Measurements from ENCODE around the gene CADPS. TPM values are rescaled to one million over a fixed set of nuclear protein-coding genes. Genes with fewer than 3 reads are reported as not detected.

Gene CADPS
- total RNA-seq, 1 experiment from 2014 or later: not detected

- H3K27me3 Mint-ChIP-seq (ENCODE audit: unreplicated experiment): peaks cover 3% of the 10 kb centered on the region
- BruUV-seq (replicated peaks): no TSS peak
- intact Hi-C loops (cut with micrococcal nuclease; ENCODE audit: unreplicated experiment): no loop called here
- DNase-seq: no peak
- no peak overlapping the region for H3K27ac Mint-ChIP-seq (ENCODE audit: unreplicated experiment)
- H3K4me3 Mint-ChIP-seq (ENCODE audit: low read depth, unreplicated experiment): no peak overlapping the region
- H3K36me3 Mint-ChIP-seq (ENCODE audit: insufficient read depth, unreplicated experiment): no peaks in the 10 kb centered on the region
- CTCF ChIA-PET: no interaction called here
- H3K9me3 Mint-ChIP-seq (ENCODE audit: low read depth, unreplicated experiment): peaks cover 7% of the 10 kb centered on the region
- H3K4me1 Mint-ChIP-seq (ENCODE audit: low read depth, unreplicated experiment): no peaks in the 10 kb centered on the region
- TF ChIP-seq CTCF (IDR thresholded peaks at IDR 0.05; ENCODE audit: unreplicated experiment): no peak
Observed at GRCh38 chr3:62361824-62362223, 513.4 kb downstream of the CADPS start.

- Mint-ChIP-seq H3K4me1 (ENCODE audit: low read depth, unreplicated experiment) (no peaks in the 10 kb centered on the region), H3K4me3 (ENCODE audit: low read depth, unreplicated experiment) (no peak overlapping the region), H3K36me3 (ENCODE audit: insufficient read depth, unreplicated experiment) (no peaks in the 10 kb centered on the region), H3K27me3 (ENCODE audit: unreplicated experiment) (no peaks in the 10 kb centered on the region), H3K27ac (ENCODE audit: unreplicated experiment) (no peak overlapping the region), H3K9me3 (ENCODE audit: low read depth, unreplicated experiment) (peaks cover 7% of the 10 kb centered on the region)
- BruUV-seq (replicated peaks): no TSS peak
- CTCF ChIA-PET: no interaction called here
- intact Hi-C loops (cut with micrococcal nuclease; ENCODE audit: unreplicated experiment): no loop called here
- no peak for DNase-seq
- no peak for TF ChIP-seq CTCF (IDR thresholded peaks at IDR 0.05; ENCODE audit: unreplicated experiment)
Observed at GRCh38 chr3:62361261-62361660, 514.0 kb downstream of the CADPS start.

GRCh38 chr3:62359531-62359930 lies 515.7 kb downstream of the CADPS start:
- TF ChIP-seq CTCF (IDR thresholded peaks at IDR 0.05; ENCODE audit: unreplicated experiment): no peak
- Mint-ChIP-seq H3K4me3 (ENCODE audit: low read depth, unreplicated experiment) (no peak overlapping the region), H3K9me3 (ENCODE audit: low read depth, unreplicated experiment) (peaks cover 7% of the 10 kb centered on the region), H3K36me3 (ENCODE audit: insufficient read depth, unreplicated experiment) (no peaks in the 10 kb centered on the region), H3K4me1 (ENCODE audit: low read depth, unreplicated experiment) (no peaks in the 10 kb centered on the region), H3K27me3 (ENCODE audit: unreplicated experiment) (no peaks in the 10 kb centered on the region), H3K27ac (ENCODE audit: unreplicated experiment) (no peak overlapping the region)
- CTCF ChIA-PET: no interaction called here
- no peak for DNase-seq
- no TSS peak for BruUV-seq (replicated peaks)
- intact Hi-C loops (cut with micrococcal nuclease; ENCODE audit: unreplicated experiment): no loop called here

GRCh38 chr3:62356356-62356755 lies 518.9 kb downstream of the CADPS start:
- Mint-ChIP-seq H3K9me3 (ENCODE audit: low read depth, unreplicated experiment) (peaks cover under 1% of the 10 kb centered on the region), H3K27me3 (ENCODE audit: unreplicated experiment) (no peaks in the 10 kb centered on the region), H3K4me3 (ENCODE audit: low read depth, unreplicated experiment) (no peak overlapping the region), H3K4me1 (ENCODE audit: low read depth, unreplicated experiment) (no peaks in the 10 kb centered on the region), H3K36me3 (ENCODE audit: insufficient read depth, unreplicated experiment) (no peaks in the 10 kb centered on the region), H3K27ac (ENCODE audit: unreplicated experiment) (no peak overlapping the region)
- CTCF ChIA-PET: interaction anchor here (0.5 kb wide), 1 partner anchor 49 kb away, joined by 3 read pairs; no protein-coding TSS in a partner anchor
- no TSS peak for BruUV-seq (replicated peaks)
- no peak for TF ChIP-seq CTCF (IDR thresholded peaks at IDR 0.05; ENCODE audit: unreplicated experiment)
- DNase-seq: no peak
- intact Hi-C loops (cut with micrococcal nuclease; ENCODE audit: unreplicated experiment): no loop called here
